Measurements from ENCODE around the gene MACIR. TPM values are rescaled to one million over a fixed set of nuclear protein-coding genes. Genes with fewer than 3 reads are reported as not detected.

MACIR gene
- total RNA-seq, 1 donor from 2014 or later, result 5.5 TPM

- H3K27ac ChIP-seq (replicated peaks), result no peak overlapping the region
- no peak for DNase-seq
- no peak overlapping the region for H3K4me3 ChIP-seq
- intact Hi-C loops (cut with micrococcal nuclease), result no loop called here
- H3K27me3 ChIP-seq (ENCODE audit: low read depth), result no peaks in the 10 kb centered on the region
- no peaks in the 10 kb centered on the region for H3K9me3 ChIP-seq (replicated peaks)
- no peaks in the 10 kb centered on the region for H3K36me3 ChIP-seq
- peak; percentile 74 for TF ChIP-seq CTCF (IDR thresholded peaks at IDR 0.05; ENCODE audit: borderline replicate concordance)
- H3K4me1 ChIP-seq, result no peaks in the 10 kb centered on the region
Observed at GRCh38 chr5:103224118-103224893, 34.3 kb upstream of the MACIR start.

DNA sequence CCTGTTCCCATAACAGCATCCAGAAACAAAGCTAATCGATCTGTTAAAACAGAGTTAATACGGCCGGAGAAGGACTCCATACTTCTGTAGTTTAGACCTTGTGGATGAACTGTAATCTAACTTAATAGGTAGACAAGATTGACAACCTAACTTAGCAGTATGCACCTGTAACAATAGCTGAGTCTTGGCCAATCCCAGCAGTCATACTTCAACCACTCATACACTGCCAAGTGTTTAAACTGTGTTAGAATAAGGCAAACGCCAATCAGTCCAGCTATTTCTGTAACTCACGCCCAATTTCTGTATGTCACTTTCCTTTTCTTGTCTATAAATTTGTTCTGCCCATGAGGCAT lies 33.7 kb upstream of the MACIR start:
- Histone ChIP-seq H3K27ac (replicated peaks) (no peak overlapping the region), H3K27me3 (ENCODE audit: low read depth) (no peaks in the 10 kb centered on the region), H3K36me3 (no peaks in the 10 kb centered on the region), H3K4me1 (no peaks in the 10 kb centered on the region), H3K9me3 (replicated peaks) (no peaks in the 10 kb centered on the region), H3K4me3 (no peak overlapping the region)
- DNase-seq, result no peak
- intact Hi-C loops (cut with micrococcal nuclease), result no loop called here
- TF ChIP-seq CTCF (IDR thresholded peaks at IDR 0.05; ENCODE audit: borderline replicate concordance), result no peak

DNA sequence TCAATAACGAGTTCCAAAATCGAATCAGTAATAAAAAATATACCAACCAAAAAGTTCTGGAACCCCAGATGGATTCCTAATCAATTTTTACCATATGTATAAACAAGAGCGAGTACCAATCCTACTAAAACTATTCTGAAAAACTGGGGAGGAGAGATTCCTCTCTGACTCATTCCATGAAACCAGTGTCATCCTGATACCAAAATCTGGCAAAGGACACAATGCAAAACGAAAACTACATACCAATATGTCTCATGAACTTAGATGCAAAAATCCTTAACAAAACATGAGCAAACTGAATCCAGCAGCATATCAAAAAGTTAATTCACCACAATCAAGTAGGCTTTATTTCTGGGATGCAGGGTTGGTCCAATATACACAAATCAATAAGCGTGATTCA lies 30.5 kb upstream of the MACIR start:
- TF ChIP-seq CTCF (IDR thresholded peaks at IDR 0.05; ENCODE audit: borderline replicate concordance), result no peak
- Histone ChIP-seq H3K4me1 (no peaks in the 10 kb centered on the region), H3K27me3 (ENCODE audit: low read depth) (no peaks in the 10 kb centered on the region), H3K9me3 (replicated peaks) (no peaks in the 10 kb centered on the region), H3K36me3 (no peaks in the 10 kb centered on the region), H3K4me3 (no peak overlapping the region), H3K27ac (replicated peaks) (no peak overlapping the region)
- no peak for DNase-seq
- intact Hi-C loops (cut with micrococcal nuclease), result no loop called here

- H3K27me3 ChIP-seq (ENCODE audit: low read depth), result no peaks in the 10 kb centered on the region
- intact Hi-C loops (cut with micrococcal nuclease), result no loop called here
- H3K36me3 ChIP-seq, result no peaks in the 10 kb centered on the region
- no peaks in the 10 kb centered on the region for H3K4me1 ChIP-seq
- no peak for DNase-seq
- H3K27ac ChIP-seq (replicated peaks), result no peak overlapping the region
- no peaks in the 10 kb centered on the region for H3K9me3 ChIP-seq (replicated peaks)
- no peak overlapping the region for H3K4me3 ChIP-seq
- TF ChIP-seq CTCF (IDR thresholded peaks at IDR 0.05; ENCODE audit: borderline replicate concordance), result no peak
Observed at GRCh38 chr5:103228588-103228987, 30.0 kb upstream of the MACIR start.

- no peaks in the 10 kb centered on the region for H3K36me3 ChIP-seq
- no peak overlapping the region for H3K4me3 ChIP-seq
- intact Hi-C loops (cut with micrococcal nuclease), result loop anchor here (2.0 kb wide), 1 partner anchor 244 kb away; no protein-coding TSS in a partner anchor
- H3K4me1 ChIP-seq, result no peaks in the 10 kb centered on the region
- peak; percentile 94 for TF ChIP-seq CTCF (IDR thresholded peaks at IDR 0.05; ENCODE audit: borderline replicate concordance)
- no peaks in the 10 kb centered on the region for H3K27me3 ChIP-seq (ENCODE audit: low read depth)
- DNase-seq, result no peak
- no peak overlapping the region for H3K27ac ChIP-seq (replicated peaks)
- H3K9me3 ChIP-seq (replicated peaks), result no peaks in the 10 kb centered on the region
Observed at GRCh38 chr5:103232393-103232999, 26.1 kb upstream of the MACIR start.
